Inferior parietal cortex (tissue), 1 donor: Measurements from ENCODE around the gene CST3.
"Not testable (repeated sequence)": the region's sequence is repeated elsewhere in the genome, so short reads cannot be mapped to it uniquely, and the experiment has no call there.

Source experiments
- DNase-seq: peaks from one replicate; pipeline ENCODE4 v3.0.0-alpha.2; 2016; ENCODE audit errors: extremely low spot score

The CST3 gene

DNA sequence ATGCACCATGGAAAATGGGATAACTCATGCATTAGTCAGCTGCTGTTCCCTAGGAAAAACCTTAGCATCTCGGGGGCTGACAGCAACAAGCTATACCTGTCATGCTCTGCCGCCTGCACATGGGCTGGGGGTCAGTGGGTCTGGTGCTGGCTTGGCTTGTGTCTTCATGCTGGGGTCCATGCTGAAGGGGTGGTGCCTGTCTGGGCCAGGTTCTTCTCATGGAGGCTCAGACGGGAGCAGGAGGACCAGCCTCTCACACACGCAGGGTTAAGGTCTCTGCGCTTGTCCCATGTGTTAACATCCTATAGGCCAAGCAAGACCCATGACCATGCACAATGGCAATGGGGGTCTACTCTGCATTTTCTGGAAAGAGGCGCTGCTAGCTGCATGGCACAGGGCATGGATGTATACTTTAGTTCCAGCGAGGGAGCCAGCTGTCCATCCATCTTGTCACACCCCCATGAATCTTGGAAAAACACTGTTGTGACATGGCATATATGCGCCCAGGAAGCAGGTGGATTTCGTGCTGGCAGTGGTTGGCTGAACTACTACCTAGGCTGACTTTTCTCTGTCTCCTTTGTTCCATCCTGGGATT lies 24.6 kb upstream of the CST3 start:
- no peak for DNase-seq

DNA sequence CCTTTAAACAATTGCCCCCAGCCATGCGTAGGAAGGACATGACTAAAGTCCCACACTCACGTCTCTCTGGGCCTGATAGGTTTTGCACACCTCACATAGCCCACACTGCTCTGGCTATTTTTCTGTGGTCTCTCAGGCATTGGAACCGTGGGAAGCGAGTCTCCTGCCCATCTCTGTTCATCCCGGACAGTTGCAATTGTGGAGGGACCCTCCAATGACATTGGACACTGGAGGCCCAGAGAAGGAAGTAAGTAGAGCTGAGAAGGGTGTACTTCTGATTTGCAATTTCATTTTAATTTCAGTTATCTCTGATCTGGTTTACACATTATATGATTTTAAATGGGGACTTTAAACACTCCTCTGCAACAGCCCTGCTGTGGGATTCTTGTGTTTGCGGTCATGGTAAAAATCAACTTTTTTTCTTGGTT lies 23.3 kb upstream of the CST3 start:
- DNase-seq, result no peak

DNA sequence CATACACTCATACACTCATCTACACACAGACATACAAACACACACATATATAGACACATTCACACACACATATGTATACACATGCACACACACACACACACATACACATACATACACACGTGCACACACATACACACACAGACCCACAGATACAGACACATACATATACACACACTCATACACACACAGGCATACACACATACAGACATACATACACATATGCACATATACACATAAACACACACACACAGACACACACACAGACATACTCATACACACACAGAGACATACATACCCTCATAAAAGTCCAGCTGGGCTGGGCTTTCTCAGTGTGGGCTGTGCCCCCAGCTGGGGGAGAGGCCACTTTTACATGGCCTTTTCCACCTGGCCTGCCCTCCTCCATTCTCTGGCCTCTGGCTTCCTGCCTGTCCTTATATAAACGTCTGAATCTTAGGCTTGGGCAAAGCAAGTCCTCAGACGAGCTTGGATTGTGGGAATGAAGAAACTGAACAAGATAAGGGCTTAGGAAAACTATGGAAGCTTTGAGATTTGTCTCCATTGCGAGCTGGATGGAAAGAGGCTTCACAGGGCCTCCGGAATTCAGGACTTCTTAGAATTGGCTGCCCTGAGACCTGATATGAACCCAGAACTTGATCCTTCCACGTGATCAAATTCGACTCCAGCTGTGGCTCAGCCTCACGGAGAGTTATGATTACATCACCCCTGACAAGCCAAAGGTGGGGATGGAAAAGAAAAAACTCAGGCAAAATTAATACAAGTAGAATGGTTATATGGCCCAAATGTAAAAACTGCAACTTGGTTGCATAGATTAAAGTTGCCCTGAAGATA lies 22.5 kb upstream of the CST3 start:
- no peak for DNase-seq

DNA sequence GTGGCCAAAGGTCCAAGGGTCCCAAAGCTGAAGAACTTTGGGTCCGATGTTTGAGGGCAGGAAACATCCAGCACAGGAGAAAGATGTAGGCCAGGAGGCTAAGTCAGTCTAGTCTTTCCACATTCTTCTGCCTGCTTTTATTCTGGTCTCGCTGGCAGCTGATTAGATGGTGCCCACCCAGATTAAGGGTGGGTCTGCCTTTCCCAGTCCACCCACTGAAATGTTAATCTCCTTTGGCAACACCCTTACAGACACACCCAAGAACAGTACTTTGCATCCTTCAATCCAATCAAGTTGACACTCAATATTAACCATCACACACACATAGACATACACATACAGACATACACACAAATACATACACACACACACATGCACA lies 21.8 kb upstream of the CST3 start:
- not testable (repeated sequence) for DNase-seq

DNA sequence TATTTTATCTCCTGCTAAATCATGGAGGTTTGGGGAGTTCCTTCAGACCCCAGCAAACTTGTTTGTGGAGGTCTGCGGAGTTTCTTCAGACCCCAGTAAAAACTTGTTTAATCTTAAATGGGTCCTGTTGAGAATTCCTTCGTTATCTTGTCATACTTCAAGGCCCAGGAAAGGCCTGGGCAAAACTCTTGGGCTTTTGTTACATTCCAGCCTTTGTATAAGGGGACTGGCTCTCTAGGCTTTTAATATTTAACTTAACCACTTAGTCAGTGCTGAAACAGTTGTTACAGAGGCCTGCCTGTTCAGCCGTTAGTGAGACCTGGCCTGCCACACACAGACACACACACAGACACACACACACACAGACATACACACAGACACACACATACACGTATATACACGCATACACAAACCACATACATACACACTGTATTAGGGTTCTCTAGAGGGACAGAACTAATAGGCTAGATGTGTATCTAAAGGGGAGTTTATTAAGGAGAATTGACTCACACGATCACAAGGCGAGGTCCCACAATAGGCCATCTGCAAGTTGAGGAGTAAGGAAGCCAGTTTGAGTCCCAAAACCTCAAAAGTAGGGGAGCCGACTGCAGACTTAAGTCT lies 21.3 kb upstream of the CST3 start:
- no peak for DNase-seq

DNA sequence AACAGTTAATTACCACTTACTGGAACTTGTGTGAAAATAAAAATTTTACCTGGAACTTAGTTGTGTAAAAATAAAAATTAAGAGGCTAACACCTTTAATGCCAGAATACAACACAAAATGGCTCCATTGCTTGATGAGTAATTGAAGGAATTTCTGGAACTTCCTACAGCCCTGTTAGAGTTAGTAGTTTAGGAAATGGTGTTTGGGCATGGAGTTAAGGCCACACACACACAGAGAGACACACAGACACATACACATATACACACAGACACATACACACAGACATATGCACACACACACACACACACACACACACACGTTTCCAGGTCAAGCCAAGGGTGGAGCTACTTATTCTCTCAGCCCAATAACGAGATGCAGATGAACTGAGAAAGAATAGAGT lies 20.6 kb upstream of the CST3 start:
- DNase-seq, result no peak

DNA sequence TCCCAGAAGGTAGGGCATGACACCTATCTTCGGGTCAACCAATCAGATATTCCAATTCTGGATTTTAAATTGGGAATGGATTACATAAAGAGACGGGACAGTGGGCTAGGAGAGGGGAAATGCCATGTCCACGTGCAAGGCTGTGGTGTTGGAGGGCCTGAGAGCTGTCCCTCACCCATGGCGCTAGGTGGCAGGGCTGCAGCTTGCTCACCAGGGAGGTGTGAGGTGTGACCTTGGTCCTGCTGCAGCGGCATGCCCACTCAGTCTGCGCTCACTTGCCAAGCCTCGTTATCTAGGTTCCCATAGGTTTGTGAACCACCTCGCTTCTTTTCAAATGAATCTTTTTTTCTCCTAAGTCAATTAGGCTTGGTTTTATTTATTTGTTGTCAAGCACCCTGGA lies 19.4 kb upstream of the CST3 start:
- DNase-seq, result no peak

DNA sequence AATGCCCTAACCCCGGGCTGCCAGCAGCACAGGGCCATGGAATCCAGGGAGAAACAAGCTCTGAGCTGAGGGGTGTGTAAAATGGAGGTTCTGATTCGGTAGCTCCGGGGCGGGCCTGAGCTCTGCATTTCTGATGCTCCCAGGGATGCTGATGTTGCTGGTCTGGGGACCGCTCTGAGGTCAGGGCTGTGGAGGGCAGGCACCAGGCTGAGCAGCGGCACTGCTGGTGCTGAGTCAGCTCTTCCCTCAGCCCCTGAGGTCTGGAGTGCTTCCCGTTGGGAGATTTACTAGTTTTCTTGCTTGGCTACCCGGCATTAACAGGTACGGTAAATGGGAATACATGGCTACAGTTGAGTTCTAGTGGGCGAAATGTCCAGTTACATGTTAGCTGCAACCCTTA lies 18.6 kb upstream of the CST3 start:
- DNase-seq, result no peak

DNA sequence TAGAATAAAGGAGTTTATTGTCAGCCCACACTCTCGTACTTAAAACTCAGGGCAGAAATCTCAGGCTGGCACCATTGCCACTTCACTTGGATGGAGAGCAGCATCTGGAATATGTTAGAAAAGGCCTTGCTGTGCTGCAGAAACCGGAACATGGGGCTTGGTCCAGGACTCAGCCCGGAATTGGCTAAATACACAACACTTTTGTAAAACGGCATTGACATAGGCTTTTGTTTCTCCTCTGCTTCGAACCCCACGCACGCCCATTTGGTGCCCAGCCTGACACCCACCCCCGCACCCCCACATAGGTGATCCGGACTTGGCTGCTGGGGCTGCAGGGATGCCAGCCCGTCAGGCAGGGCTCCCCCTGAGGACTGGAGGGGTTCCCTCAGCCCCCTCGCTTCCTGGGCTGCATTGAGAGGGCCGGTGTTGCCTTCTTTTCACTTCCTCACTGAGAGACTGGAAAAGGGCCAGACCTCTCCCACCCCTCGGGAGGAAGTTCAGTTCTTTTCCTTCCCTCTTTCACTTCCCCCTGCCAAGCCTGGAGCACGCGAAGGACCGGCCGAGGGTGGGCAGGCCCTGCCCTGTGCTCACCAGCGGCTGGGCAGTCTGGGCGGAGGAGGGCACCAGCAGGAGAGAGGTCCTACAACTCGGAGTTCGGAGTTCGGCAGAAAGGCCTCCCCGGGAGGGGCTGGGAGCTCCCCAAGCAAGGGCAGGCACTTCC lies 17.9 kb upstream of the CST3 start:
- peak; percentile 49 for DNase-seq

DNA sequence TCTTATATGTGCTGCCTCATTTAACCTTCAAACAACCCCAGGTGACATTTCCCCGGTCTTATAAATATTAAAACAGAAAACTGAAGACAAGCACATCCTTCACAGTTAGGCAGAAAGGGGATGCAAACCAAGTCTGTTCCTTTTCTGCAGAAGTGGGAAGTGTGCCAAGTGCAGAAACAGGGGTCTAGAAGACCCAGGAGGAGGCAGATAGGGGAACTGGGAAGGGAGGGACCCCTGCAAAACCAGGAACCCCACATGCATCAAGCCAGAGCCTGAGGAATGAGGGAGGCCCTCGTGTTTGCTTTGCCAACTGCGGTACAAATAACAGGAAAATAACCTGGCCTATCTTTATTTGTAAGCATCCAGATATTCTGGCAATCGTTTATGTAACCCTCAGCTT lies 17.0 kb upstream of the CST3 start:
- no peak for DNase-seq

DNA sequence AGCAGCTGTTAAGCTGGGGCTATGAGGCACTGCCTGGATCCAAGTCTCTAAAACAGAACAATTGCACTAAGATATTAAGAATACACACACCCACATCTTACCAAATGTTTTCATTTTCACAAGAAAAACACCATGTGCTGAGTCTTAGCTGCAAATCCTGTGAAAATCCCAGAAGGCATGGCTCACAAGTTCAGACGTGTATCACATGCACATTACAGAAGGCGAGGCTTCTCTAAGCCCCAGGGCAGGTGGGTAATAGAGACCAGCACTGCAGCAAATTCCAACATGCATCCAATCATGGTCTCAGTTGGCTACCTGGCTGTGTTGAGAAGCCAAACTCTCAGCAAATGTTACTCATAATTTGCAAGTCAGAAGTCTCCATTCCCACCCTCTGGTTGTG lies 16.2 kb upstream of the CST3 start:
- no peak for DNase-seq

DNA sequence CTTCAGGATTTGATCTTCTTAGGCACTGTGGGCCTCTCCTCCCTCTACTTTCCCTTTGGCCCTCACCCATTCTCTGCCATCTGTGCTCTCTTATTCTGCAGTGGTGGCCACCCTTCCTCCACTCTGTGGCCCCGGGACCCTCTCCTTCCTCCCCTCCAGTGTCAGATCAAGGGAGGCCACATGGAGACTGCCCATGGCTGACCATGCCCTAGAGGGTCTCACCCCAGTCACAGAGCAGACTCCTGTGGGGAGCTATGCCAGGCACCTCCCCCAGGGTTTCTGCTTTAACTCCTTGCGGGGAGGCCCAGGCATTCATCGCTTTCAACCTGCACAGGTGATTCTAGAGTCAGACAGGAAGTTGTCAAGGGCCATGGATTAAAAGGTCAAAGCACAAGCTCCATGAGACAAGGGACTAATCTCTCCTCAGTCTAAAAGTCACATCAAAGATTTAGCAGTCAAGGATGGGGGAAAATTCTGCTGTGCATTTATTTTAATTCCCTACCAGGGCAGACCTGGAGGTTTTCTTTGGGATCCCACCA lies 15.7 kb upstream of the CST3 start:
- no peak for DNase-seq

DNA sequence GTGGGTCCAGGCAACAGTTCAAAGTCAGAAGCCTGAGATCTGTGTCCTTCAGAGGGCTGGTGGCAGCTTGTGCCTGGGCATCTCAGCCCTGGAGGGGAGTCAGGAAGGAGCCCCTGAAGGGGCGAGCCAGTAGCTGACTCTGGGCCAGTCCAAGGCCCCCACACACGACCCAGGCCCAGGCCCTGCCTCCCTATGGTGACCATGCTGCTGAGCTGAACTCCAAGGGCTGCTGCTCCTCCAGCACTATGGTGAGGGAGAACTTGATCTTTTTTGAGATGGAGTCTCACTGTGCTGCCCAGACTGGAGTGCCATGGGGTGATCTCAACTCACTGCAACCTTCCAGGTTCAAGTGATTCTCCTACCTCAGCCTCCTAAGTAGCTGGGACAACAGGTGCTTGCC lies 15.2 kb upstream of the CST3 start:
- DNase-seq, result no peak

DNA sequence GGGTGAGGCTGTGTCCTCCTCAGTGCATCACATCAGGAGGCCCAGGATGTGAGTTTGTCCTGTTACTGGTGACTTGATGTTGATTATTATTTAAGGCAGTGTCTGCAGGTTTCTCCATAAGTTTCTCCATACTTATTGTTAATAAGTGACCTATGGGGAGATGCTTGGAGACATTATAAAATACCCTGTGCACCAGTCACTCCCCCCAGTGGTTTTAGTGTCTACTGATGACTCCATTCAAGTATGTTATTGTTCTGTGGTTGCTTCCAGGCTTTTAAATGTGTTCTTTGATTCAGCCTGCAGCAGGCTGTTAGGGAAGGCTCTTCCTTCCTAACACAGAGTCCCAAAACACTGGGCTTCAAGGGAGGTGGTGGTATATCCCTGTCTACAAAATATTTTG lies 14.6 kb upstream of the CST3 start:
- no peak for DNase-seq

DNA sequence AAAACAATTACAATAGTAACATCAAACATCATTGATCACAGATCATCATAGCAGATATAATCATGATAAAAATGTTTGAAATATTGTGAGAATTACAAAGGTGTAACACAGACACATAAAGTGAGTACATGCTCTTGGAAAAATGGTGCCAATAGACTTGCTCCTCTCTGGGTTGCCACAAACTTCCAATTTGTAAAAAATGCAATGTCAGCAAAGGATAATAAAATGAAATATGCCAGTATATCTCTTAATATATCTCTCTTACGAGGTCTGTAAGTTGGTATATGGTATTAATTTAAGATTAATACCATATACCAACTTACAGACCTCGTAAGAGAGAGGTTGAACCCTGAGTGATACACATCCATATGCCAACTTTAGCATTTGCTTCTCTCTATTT lies 13.4 kb upstream of the CST3 start:
- no peak for DNase-seq

DNA sequence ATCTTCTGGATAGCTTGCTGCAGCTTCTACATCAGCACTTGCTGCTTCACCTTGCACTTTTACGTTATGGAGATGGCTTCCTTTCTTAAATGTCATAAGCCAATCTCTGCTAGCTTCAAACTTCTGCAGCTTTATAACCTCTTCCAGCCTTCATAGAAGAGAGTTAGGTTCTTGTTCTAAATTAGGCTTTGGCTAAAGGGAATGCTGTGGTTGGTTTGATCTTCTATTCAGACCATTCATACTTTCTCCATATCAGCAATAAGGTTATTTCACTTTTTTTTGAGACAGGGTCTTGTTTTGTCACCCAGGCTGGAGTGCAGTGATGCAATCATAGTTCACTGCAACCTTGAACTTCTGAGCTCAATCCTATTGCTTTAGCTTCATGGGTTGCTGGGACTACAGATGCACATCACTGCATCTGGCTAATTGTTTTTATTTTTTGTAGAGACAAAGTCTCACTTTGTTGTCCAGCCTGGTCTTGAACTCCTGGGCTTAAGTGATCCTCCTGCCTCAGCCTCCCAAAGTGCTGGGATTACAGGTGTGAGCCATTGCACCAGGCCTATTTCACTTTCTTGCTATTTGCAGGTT lies 12.2 kb upstream of the CST3 start:
- DNase-seq, result no peak

DNA sequence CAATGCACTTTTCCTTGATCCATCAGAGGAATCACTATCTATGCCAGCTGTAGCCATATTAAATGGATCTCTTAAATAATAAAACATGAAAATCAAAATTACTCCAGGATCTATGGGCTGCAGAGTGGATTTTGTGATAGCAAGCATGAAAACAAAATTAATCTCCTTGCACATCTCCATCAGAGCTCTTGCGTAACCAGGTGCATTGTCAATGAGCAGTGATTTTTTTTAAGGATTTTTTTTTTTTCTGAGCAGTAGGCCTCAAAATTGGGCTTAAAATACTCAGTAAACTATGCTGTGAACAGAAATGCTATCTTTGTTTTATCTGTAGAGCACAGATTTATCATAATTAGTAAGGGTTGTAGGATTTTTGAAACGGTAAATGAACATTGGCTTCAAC lies 11.5 kb upstream of the CST3 start:
- no peak for DNase-seq

DNA sequence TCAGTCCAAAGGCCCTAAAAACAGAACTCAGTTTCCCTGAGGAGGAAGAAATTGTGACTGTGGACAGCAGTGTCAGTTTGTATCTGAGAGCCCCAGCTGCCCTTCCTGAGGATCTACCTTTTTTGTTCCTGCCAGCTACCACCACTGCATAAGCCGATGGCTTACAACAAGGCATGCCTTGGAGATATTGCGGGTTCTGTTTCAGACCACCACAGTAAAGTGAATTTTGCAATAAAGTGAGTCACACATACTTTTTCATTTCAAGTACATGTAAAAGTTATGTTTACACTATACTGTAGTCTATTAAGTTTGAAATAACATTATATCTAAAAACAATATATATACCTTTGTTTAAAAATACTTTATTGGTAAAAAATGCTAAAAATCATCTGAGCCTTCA lies 9.6 kb upstream of the CST3 start:
- no peak for DNase-seq

DNA sequence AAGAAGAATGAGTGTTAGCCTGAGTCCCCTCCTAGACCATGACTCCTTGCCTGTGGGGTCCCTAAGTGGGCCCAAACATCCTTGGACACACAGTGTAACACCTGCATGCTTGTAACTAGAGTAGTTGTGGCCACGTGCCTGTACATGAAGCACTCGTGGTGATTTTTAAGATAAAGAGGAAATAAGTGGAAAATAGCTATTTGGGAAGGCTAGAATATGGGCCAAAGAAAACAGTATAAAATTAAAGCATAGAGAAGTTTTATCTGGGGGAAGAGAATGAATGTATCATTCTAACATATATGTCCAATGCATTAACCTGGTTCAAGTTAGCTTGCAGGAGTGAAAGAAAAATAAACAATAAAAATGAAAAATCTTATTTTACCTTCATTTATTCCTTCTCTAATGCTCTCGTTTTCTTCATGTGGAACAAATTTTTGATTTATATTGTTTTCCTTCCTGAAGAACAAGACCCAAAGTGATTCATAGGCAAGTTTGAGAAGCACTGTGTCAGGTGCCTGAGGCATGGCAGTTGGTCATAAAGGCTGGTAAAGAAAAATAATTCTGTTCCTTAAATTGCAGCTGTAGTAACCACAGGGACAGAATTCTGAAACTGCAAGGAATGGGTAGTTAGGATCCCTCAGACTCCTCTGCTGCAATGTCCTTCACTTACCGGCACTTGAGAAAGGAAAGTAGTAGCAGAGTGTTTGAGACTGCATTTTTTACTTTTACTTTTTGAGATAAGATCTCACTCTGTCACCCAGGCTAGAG lies 8.5 kb upstream of the CST3 start:
- DNase-seq, result no peak

DNA sequence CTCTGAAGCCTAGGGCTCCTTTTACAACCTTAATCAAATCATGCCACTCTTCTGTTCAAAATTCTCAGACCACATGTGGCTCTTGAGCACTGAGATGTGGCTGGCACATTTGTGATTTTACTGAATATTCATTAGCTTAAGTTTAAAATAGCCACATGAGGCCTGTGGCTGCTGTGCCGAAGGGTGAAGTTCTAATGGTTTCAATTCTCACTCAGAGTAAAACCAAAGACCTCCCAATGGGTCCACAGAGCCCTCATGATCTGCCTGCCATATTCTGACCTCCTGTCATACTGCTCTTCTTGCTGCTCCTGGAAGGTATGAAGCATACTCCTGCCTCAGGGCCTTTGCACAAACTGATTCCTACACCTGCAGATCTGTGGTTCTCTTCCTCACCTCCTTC lies 7.8 kb upstream of the CST3 start:
- DNase-seq, result no peak

DNA sequence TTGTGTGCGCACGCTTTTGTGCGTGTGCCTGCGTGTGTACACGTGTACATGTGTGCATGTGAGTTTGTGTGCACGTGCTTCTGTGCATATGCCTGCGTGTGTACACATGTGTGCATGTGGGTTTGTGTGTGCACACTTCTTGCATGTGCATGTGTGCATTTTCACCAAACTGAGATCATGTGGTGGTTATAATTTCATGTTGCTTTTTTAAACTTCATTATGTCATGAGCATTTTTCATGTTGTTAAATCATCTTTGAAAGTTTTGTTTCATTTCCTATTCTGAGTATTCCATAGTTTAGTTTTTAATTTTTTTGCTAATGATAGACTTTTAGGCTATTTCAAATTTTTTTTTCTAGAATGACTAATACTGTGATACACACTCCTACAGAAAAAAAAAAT lies 6.4 kb upstream of the CST3 start:
- DNase-seq, result no peak
